GM19455 (cell line): ENCODE results near the gene GPR63.

ENCODE experiments used
- ATAC-seq: cut with Tn5 transposase; IDR thresholded peaks from one replicate; pipeline ENCODE4 v1.9.1; 2021; ENCODE audit not compliant: unreplicated experiment

GPR63 gene

DNA sequence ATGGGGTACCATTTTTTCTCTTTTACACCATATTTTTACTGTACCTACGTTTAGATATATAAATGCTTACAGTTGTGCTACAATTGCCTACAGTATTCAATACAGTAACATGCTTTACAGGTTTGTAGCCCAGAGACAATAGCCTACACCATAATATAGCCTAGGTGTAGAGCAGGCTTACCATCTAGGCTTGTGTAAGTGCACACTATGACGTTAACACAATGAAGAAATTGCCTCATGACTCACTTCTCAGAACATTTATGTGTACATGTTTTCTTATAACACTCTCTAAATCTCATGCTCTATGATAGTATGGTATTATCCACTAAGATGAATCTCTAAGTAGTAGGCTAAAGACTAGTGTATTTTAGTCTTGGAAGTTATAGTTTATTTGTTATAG lies 13.5 kb downstream of the GPR63 start:
- ATAC-seq = no peak

DNA sequence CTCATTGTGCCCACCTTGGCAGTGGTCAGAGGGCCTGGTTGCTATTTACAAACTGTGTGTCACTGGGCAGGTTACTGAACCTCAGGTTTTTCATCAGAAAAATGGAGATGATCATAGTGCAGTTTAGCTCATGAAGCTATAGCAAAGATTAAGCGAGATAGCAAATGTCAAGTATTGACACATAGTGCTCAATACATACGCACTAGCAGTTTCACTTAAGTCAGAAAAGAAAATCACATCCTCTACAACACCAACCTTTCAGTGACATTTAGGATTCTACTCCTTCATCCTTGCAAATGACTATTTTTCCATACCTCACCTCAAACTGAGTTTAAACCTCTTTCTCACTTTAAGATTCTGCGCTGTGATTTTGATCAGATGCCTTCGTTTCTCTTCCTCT lies 16.2 kb downstream of the GPR63 start:
- no peak for ATAC-seq

DNA sequence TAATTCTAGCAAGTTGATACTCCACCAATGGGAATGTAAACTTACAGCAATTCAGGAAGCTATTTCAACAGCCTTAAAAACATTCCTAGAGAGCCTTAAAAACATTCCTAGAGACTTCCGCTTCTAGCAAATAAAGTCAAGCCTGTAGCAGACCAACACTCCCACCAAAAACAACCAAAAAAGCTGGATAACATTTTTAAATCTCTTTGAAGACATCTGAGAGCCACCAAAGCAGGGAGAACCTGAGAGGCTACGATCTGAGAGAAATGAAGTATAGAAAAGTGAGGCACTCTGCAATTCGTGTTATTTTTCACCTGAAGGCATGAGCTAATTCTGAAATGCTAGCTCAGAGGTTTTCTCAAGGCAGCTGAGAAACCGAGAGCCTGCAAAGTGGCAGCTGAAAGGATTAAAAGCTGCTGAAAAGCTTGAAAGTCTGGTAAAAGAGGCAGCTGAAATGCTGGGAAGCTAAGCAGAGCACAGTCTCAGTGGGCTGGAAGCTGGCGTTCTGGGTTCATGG lies 20.9 kb downstream of the GPR63 start:
- no peak for ATAC-seq

DNA sequence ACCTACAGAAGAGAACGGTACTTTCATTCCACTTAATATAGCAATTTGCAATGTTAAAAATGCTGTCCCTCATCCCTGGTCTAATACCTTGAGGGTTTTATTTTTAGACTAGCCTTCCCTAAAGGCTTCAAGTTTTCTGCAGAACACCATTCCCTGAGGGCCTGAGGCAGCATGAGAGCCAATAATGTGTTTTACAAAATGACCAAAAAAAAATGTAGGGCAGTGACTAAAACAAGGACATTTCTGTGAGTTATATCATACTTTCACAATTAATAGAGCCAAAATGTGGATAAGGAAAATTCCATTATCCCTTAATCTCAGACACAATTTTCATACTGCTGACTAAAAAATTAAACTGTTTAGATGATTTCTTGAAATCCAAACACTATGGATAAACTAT lies 22.7 kb downstream of the GPR63 start:
- no peak for ATAC-seq

DNA sequence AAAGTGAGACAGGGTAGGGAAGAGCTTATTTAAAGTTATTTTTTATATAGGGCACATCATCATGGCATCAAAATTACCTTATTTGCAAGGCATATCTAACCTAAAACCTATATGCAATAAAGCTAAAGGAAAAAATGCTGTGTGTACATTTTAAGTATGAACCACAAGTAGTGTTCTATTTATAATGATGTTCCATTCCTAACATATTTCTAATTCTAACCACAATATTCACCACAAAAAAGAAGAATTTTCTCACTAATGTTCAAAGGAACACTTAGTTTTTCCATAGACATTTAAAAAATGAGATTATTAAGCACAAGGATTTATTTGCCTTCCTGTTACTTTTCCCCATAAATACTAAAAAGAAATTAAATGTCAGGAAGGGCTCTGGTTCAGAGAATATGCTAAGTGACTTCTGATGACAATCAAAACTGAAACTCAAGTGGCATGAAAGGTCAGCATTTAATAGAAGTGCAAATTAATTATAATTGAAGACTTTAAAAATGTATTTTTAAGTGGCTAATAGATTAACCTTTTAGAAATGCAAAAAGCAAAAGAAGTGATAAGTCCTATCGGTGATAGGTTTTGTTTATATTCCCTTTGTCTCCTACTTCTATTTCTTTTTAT lies 25.1 kb downstream of the GPR63 start:
- no peak for ATAC-seq

DNA sequence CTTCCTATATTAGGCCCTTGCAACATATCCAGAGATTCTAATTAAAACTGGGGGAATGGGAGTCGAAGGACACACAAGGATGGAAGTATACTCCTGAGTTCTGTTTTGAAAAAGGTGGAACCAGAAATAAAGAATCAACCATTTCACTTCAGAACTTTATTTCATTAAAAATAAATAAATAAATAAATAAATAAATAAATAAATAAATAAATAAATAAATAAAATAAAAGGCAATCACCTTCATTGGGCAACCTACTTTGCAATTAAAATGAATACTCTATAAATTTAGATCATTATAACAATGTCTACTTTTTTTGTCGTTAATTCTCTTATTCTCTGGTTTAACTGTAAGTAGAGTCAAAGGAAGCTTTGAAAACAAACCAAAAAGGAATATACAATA lies 25.6 kb downstream of the GPR63 start:
- no peak for ATAC-seq

DNA sequence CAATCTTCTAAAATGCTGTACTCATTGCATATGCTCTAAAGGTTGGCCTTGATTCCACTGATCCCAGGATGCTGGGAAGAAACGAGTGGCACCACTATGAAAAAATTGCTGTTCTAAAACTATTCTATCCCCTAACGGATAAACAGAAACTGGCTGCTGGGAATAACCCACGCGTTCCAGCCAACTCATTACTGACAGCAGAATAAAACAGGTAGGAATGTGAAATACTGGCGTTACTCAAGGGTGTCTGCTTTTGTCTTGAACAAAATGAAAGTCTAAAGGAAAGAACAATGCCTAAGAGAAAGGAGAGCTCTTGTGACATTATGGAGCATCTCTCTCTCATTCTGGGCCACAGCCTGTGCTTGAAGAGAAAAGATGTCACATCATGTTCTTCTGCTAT lies 26.1 kb downstream of the GPR63 start:
- no peak for ATAC-seq

DNA sequence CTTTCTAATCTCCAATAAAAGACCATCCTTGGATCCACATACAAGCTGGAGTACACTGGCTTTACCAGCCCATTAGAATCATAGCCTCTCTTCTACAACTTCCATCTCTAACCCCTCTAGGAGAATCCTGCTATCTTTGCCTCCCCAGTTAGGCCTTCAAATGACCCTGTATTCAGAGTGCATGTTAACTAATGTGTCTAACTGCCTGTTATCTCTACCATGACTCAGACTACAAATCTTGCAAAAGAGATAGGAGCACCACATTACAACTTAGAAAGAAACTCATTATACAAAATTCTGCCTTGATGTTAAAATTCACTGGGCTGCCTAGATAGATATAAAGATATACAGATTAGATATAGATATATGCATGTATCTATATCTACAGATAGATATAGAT lies 28.2 kb downstream of the GPR63 start:
- no peak for ATAC-seq

DNA sequence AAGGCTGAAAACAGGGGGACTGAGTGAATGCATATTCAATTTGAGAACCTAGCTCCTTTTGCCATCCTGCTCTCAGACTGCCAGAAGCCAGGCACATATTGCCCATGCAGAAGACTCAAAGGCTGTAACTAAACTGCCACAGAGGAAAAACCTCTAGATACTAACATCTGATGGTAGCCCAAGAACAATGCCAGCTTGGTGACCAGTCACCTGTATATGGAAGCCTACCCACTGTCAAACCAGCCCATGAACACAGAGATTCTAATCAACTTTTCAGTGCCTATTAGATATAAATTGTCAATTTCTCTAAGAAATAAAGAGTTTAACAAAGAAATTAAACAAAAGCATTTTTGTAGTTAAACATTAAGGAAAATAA lies 34.2 kb downstream of the GPR63 start:
- ATAC-seq = no peak

DNA sequence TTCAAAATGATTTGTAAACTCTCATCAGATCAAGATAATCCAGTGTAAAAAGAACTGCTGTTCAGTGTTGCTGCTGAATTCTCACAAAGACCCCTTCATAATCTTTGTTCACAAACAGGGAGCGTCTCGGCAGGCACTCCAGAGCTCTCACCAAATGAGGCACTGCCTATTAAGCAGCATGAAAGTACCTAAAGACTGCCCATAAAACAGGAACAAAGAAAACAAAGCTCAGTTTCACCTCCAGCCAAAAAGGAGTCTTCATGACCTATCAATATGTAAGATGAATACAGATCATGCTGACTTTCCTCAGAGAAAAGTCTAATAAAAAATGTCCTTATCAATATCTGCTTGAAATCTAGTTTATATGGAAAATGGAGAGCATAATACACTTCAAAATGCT lies 41.8 kb downstream of the GPR63 start:
- peak; percentile 84 for ATAC-seq

DNA sequence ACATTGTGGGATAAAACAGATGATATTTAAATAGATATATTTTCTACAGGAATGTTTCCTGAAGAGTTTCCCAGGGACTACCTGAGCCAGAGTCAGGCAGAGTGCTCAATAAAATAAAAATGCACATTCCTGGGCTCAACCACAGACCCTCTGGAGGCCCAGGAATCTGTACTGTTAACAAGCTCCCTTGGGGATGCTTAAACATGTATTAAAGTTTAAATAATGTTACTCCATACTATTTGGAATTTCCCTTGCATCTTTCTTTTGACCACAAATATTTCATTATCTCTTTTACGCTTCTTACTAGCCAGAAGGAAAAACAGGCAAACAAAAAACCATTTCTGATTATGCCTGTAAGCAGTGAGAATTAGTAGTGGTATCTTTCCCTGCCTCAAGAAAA lies 42.3 kb downstream of the GPR63 start:
- peak; percentile 11 for ATAC-seq

DNA sequence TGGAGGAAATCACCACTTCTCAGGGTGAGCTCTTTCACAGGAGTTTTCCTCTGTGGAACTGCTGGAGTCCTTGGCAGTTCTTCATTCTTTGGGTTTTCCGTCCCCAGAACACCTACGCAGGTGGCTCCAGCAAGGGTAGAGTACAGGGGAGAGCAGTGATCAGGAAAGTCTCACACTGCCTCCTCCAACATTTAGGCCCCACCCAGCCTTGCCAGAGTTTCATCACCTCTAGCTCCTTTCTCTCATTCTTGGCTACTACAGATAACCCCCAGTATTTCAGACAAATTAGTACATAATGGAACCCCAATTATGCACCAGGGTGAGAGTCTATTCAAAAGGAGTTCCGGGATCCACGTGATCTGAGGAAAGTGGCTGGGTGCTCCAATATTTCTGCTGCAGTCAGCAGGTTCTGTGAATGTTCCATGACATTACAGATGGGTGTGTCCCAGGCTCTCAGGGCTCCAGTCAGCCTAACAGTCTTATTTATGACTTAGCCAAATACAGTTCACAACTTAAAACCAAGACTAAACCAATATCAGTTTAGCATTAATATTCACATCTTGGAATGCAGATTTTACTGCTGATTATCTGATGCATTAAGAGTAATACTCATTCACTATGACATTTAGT lies 44.6 kb downstream of the GPR63 start:
- no peak for ATAC-seq

DNA sequence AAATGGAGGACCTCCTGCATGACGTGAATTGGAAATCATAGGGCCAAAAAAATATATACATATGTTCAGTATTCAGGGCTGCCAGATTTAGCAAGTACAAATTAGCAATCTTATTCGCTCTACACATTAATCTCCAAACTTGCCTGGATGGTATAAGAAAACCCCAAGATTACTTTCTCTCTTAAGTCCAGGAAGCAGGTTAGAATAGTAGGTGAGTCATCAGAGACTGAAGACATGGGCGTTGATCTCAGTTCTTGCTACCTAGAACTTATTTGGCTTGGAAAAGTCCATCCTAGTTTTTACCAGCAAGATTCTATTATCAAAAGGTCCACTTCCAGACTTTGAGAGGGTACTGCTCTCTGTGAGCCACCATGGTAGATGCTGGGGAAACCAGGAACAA lies 47.4 kb downstream of the GPR63 start:
- no peak for ATAC-seq

DNA sequence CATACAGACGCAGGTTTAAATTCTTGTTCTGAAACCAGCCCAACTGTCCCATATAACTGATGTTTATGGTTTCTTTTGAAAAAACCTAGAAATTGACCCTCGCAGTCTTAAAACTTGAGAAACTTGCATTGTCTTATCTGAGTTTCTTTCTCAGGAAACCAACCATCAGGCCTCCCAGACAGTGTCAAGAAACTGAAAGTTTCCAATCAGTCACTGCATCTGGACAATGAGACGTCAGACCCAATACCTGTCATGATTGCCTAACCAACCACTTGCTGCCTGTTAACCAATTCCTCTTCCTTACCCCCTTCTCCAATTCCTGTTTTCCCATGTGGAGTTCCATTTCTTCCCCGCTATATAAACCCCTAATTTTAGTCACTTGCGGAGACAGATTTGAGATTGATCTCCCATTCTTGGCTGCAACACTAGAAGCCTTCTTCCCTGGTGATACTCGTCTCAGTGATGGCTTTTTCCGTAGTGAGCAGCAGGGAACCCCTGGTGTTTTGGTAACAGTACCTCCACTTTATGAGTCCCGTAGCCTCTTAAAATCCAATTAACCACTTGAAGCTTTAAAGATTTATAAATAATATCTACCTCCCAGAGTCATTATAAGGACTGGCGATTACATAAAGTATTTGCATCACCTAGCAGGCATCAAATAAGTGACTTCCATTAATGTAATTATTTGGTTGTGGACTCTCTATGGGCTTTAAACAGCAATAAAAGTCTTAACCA lies 49.3 kb downstream of the GPR63 start:
- ATAC-seq = no peak

DNA sequence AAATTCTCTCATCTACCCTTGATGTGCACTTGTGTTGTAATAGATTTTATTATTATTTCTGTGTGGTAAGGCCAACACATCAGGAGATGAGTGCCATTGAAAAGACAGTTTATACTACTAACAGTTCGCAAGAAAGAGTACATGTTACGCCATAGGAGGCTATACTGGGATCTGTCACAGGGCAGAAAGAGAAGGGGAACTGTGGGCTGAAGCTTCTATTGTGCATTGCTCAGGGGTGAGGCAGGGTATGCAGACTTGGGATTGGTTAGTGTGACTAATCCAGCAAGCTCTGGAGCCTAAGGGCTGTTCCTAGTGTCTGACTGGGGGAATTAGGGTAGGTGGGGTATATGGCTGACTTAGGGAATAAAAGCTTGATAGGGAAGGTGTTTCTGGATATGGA lies 50.9 kb downstream of the GPR63 start:
- no peak for ATAC-seq

DNA sequence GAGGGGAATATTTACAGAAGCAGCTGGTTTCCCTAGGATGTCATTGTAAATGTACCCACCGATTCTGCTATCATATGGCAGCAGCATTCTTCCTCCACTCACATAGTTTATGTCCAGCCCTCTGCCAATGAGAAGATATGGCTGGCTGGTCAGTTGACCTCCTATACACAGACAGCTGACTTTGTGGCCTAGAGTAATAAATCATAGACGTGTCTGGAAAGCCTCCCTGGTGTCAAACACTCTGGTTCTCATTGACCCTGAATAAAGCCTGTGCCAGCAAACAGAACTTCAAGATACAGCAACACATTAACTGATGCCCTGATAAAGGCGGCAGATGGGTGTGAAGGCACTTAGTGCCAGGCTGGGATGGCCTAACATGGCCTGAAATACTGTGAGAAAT lies 52.6 kb downstream of the GPR63 start:
- no peak for ATAC-seq

DNA sequence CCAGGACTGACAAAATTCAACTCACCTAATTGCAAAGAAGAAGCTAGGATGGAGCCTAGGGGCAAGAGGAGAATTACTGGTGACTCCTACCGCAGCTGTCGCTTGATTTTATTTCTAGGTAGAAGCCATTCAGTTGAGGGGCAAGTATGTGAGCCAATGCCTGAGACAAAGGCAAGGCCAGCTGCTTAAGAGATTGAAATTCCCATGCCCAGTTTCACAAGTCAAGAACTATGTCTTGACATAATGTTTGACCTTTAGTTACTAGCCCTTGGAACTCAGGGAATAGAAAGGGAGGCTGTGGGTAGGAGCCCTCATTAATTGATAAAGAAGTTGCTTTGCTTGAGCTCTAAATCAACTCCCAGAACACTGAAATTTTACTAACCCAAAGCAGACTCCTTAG lies 54.0 kb downstream of the GPR63 start:
- no peak for ATAC-seq

DNA sequence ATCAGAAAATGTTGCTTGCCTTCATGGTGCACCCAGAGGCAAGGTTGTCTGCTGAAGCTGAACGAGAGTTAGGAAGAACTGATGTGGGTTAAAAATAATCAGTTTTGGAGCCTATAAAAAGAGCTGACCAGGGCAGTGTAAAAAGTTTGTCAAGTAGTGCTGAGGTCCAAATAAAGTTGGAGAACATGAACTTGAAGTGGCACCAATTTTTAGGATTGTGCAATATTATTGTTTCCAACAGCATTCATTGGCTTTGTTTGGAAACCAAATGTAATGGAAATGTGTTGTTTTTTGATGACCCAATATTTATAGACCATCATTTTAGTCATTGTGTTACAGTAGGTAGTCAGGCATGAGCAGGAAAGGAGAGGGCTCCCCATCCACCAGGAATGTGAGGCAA lies 55.7 kb downstream of the GPR63 start:
- ATAC-seq = no peak

DNA sequence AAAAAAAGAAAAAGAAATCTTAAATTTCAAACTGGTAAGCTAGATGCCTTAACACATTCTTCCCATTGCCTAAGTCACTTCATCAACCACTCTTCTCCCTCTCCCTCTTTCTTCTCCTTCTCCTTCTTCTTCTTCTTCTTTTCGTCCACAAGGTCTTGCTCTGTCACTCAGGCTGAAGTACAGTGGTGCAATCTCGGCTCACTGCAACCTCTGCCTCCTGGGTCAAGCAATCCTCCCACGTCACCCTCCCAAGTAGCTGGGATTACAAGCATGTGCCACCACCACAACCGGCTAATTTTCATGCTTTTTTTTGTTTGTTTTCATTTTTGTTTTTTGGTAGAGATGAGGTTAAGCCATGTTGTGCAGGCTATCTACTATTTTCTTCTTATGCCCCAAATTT lies 60.2 kb downstream of the GPR63 start:
- no peak for ATAC-seq

DNA sequence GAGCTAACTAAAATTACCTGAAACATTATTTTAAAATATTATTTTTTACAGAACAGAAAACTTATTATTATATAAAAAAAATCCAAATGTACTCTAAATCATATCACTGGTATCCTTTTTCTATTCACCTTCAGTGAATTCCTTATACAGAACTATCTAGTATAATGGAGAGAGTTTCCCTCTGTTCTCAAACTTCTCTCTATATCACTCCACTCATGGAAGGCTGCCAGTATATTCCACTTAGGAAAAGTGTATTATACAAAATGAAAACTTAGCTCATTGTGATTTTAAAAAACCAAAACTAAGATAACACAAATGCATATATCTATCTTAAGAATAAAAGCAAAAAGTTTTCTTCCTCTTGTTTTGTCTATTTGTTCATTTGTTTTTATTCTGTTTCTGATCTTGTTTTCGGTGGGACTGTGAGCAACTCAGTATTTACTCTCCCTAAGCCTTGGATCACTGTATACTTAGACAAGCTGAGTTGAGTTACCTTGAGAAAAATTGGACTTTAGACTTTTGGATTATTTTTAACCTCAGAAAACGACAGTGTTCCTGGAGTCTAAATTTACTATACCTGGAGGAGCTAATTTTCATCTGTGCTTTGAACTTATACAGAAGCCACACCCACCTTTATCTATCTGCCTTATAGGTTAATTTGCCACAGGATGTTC lies 61.4 kb downstream of the GPR63 start:
- no peak for ATAC-seq

DNA sequence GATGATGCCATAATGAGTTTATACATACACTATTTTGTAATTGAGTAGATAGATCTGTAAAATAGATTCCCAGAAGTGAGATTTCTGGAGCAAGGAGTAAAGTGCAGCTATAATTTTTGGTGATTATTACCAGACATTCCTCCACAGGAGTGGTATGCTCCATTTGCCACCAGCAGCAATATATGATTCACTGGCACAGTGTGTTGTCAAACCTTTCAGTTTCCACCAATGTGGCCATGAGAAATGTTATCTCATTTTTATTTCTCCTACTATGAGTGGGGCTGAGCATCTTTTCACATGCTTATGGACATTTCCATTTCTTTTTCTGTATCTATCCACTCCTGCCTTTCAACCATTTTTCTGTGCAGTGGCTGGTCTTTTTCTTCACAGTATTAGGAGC lies 70.5 kb downstream of the GPR63 start:
- ATAC-seq = no peak

DNA sequence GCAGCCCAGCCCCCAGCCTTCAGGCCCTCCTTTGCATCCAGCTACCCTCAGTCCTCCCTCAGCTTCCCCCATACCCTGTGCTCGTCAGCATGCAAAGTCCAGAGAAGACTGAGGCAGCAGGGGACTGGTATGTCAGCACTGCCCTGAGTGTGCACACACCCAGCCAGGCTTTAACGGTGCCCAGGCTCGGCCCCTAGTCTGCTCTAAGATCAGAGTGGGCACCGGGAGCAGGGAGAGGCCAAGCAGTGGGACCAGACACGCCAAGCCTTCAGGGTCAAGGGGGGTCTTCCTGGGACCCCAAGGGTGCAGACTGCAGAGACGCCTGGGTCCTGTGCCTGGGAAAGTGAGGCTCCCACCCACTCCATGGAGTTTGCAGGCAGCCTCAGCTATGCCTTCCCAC lies 74.7 kb downstream of the GPR63 start:
- ATAC-seq = no peak
